Measurements from ENCODE around the gene ELOB.
A peak's percentile ranks its signal among the peaks of the same experiment; 100 is the strongest.

Gene ELOB

DNA sequence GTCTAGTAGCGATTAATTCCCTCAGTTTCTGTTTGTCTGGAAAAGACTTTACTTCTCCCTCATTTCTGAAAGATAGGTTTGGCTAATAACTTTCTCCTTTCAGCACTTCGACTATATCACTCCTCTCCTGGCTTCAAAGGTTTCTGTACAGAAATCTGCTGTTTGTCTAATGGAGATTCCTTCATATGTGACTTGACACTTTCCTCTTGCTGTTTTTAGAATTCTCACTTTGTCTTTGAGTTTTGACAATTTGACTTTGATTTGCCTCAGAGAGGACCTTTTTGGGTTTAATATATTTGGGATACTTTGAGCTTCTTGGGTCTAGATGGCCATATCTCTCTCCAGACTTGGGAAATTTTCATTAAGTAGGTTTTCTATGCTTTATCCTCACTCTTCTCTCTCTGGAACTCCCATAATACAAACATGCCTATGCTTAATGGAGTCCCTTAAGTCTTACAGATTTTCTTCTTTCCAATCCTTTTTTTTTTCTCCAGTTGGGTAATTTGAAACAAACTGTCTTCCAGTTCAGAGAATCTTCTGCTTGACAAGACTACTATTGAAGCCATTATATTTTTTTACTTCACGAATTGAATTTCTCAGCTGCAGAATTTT is 32.2 kb upstream of the ELOB start:
- no peak for DNase-seq

DNA sequence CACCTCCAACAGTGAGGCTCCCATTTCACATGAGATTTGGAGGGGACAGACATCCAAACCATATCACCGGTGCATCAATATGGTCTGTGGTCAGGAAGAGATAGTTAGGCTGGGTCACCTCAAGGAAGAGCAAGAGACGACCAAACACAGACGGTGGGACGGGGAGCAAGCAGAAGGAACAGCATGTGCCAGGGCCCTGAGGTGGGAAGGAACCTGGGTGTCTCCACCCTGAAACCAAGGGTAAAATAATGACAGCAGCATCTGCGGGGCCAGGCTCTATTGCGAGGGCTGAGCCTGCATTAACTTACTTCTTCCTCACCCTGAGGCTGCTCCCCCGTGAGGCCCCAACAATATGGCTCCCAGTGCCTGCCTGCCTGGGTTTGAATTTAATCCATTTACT is 31.1 kb upstream of the ELOB start:
- DNase-seq: no peak

DNA sequence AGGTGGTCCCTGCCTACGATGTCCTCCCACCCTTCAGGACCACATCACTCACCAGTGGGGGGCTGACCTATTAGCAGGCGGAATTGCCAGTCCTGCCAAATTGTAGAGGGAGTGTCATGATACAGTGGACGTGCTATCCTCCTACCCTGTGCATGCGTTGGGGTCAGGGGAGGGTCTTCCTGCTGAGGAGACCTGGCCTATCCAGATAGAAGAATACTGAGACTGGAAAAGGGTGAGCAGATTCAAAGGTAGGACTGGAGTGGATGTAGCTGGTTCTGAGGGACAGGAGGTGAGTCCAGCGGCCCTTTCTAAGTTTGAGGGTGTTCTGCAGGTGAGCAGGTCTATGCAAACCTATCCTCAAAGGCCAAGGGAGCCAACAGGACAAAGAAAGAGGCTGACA is 29.2 kb upstream of the ELOB start:
- DNase-seq: no peak

DNA sequence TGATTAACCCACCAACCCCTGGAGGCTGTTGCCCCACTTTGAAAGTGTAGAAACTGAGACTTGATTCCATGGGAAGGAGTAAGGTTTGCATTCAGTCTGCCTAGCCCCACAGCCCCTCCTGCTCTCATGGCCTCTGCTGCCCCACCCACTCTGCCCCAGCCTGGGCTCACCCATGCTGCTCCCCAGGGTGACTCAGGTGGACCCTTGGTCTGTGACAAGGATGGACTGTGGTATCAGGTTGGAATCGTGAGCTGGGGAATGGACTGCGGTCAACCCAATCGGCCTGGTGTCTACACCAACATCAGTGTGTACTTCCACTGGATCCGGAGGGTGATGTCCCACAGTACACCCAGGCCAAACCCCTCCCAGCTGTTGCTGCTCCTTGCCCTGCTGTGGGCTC is 27.6 kb upstream of the ELOB start:
- no peak for DNase-seq

DNA sequence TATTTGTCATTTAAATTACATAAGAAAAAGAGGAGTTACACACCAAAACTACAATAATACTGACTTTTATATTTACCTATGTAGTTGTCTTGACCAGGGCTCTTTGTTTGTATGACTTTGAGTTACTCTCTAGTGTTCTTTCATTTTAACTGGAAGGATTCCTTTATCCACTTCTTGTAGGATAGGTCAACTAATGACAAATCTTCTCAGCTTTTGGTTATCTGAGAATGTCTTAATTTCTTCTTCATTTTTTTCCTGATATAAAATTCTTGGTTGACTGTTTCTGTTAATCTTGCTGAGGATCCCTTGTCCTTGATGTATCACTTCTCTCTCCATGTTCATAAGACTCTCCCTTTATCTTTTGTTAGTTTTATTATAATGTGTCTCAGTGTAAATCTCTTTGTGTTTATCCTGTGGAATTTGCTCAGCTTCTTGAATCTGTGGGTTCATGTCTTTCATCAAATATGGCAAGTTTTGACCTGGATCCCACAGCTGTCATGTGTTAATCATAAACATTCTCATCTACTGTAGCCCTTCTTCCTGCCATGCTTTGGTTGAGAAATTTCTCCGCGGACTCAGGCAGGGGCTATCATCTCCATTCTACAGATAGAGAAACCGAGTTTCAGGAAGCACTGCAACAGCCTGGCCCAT is 26.6 kb upstream of the ELOB start:
- DNase-seq: no peak

DNA sequence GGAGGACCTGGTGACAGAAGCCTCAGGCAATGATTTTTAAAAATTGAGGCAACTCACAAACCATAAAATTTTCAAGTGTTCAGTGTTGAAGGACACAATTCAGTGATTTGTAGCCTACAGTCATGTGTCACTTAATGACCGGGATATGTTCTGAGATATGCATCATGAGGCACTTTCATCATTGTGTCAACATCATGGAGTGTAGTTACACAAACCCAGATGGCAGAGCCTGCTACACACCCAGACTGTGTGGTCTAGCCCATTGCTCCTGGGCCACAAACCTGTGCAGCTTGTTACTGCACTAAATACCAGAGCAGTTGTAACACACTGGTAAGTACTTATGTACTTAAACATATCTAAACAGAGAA is 22.8 kb upstream of the ELOB start:
- no peak for DNase-seq

DNA sequence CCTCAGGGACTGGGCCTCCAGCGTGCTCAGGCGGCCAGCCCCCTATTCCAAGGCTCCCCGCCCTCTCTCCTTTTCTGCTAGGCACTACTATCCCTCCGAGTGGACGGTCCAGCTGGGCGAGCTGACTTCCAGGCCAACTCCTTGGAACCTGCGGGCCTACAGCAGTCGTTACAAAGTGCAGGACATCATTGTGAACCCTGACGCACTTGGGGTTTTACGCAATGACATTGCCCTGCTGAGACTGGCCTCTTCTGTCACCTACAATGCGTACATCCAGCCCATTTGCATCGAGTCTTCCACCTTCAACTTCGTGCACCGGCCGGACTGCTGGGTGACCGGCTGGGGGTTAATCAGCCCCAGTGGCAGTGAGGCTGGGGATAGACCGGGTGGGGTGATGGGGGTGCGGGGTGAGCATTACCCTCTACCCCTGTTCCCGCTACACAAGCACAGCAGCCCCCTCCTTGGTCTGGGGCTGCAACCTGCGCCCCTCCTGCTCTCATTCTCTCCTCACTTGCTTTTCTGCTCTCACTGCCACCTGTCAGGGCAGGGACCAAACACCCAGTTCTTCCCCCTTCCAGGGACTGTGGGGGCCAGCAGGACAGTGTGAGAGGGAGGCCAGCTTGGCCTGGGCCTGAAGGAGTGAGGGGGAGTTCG is 22.3 kb upstream of the ELOB start:
- no peak for DNase-seq

DNA sequence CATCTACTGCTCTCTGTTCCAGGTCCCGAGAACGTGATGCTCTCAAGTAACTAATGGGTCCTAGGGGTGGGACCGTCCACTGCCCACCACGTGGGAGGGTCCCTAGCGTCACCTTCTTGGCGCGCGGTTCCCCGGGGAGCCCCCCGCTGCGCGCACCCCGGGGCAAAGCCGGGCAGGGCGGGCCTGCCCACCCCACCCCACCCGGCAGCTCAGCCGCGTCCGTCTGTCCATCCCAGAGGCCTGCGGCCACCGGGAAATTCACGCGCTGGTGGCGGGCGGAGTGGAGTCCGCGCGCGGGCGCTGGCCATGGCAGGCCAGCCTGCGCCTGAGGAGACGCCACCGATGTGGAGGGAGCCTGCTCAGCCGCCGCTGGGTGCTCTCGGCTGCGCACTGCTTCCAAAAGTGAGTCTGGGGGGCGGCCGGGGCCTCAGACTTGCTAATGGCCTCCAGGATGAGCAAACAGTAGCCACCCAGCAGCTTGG is 21.7 kb upstream of the ELOB start:
- no peak for DNase-seq

DNA sequence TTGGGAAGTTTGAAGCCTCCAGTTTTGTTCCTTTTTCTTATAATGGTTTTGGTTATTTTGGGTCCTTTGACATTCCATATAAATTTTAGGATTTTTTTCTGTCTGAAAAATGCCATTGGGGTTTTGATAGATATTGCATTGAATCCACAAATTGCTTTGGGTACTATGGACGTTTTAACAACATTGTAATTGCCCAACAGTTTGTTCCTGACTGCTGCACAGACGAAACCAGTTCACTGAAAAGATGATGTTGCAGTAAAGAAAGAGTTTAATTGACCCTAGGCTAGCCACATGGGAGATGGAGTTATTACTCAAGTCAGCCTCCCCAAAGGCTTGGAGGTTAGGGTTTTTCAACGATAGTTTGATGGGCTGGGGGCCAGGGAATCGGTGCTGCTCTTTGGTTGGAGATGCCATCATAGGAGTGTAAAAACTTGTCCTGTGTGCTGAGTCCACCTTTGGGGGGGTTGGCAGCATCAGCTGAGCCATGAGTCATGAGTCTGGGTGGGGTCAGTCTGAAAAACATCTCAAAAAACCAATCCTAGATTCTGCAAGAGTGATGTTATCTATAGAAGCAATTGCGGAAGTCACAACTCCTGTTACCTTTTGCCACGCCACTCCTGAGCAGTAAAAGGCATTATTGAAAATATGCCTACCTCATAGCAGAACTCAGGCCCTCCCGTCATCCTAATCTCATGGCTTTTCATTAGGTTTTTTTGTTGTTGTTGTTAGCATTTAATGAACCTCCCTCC is 18.5 kb upstream of the ELOB start:
- no peak for DNase-seq

DNA sequence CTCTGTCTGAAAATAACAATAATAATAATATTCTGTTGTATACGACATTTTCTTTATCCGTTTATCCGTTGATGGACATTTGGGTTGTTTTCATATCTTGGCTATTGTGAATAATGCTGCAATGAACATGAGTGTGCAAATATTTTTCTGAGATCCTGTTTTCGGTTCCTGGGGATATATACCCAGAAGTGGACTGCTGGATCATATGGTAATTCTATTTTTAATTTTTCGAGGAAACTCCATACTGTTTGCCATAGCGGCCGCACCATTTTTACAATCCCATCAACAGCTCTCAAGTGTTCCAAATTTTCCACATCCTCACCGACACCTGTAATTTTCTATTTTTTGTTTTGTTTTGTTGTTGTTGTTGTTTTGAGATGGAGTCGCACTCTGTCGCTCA is 15.9 kb upstream of the ELOB start:
- no peak for DNase-seq

DNA sequence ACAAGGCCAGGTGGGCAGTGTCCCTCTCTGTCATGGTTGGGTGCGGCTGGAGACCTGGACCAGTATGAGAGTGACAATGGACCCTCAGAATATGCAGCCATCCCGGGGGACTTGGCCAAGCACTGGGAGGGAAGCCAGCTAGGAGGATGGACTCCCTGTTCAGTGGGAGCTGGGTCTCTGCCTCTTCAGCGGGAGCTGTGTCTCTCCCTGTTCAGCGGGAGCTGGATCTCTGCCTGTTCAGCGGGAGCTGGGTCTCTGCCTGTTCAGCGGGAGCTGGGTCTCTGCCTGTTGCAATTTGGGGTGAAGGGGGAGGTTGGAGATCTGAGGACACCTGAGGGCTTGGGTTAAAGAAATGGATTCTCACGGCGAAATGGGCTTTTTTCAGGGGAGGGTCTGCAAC is 14.1 kb upstream of the ELOB start:
- no peak for DNase-seq

DNA sequence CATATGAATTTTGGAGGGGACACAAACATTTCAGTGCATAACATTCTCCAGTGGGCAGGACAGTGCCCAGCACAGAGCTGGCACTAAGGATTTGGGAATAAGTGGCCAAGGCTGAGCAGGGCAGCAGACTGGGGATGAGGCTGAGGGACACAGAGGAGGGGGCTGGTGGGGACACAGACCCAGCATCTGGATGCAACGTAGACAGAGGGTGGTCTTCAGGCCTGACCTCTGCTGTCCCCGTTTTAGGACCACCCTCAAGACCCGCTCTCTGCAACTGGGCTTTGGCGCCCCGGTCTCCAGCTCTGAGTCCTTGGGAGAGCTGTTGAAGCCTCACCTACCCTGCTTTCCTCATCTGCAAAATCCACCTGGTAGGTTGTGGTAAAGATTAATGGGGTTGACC is 13.6 kb upstream of the ELOB start:
- DNase-seq: no peak

DNA sequence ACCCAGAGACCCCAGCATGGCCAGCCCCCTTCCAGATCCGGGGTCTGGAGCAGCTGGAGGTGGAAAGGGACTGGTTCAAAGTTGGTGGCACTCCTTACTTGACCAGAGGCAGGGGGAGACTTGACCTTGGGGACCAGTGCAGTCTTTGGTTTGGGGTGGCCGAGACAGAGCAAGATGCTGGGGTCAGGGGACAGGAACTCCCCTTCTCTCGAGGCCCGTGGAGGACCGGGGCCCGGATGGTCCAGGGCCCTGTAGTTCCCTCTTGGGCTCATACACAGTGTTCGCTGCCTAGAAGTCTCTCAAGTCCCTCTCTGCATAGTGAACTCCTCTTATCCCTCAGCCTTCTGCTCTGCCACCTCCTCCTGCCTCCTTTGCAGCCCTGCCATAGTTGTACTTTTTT is 10.9 kb upstream of the ELOB start:
- DNase-seq: no peak

DNA sequence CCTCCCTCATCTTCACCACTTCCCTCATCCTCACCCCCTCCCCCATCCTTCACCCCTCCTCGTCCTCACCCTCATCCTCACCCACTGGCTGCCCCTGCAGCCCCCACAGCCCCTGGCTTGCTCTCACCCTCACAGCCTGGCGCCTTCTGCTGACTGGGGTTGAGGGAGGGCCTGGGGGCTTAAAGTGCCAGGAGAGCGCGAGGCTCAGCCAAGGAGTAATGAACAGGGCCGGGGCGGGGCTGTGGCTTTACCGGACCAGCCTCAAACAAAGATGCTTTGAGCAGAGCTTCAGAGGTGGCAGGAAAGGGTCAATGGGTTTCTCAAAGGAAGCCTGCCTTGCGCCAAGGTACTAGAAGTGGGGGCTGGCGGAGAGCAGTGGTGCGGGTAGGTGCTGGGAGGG is 10.3 kb upstream of the ELOB start, which contains the start of gene PRSS33:
Gene PRSS33, minus strand, starts transcription at position 155 of the 400 bp plus-strand sequence. CDS start 1,013 bp downstream, outside the sequence.
- no peak for DNase-seq

DNA sequence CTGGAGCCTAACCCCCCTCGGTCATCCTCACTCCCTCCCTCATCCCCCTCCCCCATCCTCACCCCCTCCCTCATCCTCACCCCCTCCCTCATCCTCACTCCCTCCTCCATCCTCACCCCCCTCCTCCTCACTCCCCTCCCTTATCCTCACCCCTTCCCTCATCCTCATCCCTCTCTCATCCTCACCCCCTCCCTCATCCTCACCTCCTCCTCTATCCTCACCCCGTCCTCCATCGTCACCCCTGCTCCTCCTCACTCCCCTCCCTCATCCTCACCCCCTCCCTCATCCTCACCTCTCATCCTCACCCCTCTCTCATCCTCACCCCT is 9.7 kb upstream of the ELOB start:
- DNase-seq: no peak

DNA sequence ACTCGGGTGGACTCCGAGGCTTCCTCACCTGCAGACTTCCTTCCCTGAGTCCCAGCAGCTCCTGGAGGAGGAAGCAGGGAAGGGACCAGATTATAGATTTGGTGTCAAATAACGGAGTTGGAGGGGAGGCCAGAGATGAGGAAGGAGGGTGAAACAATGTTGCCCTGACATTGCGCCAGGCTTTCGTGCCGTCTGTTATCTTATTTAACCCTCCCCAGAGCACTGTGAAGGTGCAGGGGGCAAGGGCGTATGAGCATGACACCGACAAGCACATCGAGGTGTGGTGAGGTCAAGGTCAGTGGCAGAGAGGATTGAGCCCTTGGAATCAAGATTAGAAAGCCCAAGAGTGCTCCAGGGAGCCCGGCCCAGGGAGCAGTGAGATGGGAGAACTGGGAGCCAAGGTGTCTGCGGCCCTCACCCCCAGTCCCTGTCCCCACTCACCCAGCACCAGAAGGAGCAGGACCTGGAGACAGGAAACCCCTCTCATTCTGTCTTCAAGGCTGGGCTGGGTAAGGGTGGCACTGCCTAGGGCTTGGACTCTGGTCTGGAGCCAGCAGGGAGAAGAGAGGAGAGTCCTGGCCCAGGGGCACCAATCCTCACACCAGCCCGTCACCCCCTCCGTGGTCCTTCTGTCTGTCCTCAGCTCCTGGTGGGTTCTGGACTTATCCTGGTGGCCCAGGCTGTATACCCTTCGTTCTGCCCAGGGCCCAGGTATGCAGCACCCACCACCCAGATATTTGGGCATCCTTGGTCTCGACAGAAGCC is 9.2 kb upstream of the ELOB start:
- DNase-seq: no peak

DNA sequence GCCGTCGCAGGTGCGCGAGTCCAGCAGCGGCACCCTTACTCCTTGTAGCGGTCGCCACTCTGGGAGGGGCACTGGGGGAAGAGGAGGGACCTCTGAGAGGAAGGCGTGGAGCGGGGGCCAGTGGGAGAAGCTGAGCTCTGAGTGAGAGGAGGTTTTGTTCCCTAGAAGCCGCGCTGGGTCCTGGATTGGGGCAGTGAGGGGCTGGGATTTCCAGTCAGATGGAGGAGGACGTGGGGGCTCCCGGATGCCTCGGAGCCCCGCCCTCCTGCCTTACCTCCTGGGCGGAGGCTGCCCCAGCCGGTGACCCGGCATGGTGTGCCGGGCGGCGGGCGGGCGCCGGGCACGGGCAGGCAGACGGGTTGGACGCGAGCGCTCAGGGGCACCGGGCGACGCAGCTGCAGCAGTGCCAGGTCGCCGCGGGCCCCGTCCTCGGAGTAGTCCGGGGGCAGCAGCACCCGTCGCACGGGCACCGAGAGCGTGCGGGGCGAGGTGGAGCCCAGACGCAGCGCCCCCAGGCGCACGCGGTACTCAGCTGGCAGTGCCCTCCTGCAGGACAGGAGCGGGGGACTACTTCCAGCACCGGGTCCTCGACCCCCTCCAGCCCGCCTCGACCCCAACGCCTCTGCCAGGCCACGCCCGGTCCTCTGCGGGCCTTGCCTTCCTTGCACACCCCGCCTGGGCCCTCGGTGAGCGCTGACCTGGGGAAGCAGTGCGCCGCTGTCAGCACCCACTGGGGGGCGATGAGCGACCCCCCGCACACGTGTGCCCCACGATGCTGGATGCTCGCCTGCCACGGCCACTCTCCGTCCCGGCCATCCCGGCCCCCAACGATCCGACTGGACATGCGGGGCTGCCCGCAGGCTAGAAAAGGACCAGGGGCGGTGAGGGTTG is 8.3 kb upstream of the ELOB start:
- peak; percentile 56 for DNase-seq

DNA sequence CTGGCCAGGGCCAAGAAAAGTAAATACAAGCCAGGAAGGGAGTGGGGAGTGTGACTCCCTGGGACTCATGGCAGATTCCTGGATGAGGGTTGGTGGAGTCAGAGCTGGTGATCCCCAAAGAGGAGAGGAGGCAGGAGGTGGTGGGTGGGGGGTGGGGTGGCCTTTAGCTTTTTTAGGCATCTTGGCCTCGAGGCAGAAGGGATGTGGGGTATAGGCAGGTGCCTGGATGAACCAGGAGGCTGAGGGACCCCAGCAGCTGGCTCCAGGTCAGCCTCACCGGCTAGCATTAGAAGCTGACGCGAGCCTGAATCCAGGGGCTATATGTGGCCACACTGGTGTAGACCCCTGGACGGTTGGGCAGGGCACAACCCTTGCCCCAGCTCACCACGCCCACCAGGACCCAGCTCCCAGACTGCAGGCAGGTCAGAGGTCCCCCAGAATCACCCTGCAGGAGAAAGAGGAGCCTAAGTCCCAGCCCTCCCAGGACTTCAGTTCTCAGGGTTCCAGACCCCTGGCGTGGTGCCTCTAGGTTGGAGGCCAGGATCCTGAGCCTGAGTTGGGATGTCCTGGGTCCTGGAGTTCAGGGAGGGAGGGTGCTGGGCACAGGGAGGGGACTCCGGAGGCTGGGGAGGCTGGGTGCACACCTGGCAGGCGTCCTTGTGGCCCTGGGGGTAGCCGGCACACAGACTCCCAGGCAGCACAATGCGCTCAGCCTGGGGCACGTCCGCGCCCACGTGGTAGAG is 7.4 kb upstream of the ELOB start:
- DNase-seq: peak; percentile 9

DNA sequence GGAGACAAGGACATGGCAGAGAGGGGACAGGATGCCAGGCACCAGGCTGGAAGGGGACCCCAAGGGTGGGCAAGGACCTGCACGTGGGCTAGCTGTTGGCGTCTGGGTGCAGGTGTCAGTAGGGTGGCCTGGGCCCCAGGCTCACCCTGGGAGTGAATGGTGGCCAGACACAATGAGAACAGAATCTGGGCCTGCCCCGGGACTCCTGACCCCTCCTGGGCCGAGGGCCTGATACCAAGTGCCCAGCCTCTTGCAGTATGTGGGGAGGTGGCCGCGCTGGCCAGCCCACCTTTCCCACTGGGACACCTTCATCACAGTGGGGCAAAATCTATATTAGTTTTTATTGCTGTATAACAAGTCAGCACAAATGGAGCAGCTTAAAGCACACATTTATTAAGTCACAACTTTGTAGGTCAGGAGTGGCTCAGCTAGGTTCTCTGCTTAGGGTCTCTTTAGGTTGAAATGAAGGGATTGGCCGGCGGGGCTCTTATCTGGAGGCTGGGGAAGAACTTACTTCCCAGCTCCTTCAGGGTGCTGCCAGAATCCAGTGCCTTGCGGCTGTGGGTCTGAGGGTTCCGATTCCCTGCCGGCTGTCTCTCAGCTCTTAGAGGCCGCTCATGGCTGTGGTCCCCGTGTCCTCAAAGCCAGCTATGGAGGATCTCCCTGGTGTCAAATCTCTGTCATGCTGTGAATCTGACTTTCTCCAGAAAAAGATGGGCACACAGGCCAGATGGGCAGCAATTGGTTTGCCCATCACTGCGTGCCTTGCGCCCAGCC is 6.7 kb upstream of the ELOB start:
- DNase-seq: peak; percentile 13

DNA sequence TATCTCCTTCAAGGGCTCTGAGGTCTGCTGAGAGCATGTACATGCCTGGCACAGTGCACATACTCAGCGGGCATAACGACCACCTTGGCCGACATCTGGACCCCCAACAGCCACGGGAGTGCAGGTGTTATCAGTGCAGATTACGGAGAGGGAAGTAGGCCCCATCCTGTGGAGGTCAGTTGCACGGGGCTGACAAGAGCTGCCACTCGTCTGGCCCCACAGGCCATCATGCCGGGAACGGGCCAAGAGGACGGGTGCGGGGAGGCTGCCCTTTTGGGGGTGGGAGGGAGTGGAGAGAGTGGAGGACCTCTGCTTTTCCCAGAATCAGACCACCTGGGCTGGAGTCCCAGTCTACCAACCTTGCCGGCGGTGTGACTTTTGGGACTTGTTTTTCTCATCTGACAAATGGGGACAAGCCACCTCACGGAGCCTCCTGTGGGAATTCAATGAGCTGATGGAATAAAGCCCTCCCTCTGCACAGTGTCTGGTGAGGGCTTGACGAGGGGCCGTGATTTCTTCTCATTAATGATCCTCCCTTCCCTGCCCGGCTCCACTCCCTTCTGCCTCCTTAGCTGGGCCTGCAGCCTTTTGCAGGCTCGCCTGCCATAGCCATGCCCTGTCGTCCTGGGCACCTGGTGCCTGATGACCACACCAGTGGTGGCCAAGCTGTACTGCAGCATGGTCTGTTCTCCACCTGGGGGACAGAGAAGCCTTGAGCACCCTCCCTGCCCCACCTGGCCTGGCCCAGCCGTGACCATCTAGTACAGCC is 5.7 kb upstream of the ELOB start:
- DNase-seq: peak; percentile 15
